ENCODE data around the gene MEA1.

The MEA1 gene

DNA sequence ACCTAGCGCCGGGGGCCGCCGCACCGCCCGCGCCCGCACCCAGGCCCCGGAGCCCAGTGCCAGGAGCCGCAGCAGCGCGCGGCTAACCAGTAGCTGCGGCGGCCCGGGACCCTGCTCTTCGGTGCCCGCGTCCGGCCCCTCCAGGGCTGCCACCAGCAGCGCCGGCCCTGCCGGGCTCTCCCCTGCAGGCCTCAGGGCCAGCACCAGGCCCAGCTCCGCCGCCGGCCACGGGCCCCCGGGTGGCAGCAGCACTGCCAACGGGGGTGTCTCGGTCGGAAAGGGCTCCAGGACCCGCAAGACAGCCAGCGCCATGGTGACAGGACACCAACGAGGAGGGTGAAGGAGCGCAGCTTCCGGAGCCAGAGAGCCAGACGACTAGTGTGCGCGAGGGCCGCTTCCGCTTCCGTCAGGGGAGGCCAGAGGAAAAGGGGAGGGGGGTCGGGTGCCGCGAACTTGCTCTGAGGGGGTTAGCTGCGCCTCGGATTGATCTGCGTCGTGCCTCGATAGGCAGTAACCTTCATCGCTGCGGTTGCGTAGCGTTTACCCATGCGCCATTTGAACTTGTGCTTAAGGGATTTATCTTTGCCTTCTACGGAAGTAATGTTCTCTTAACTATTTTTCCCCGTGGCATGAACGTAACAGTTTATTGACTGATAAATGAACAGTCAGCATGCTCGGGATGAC lies 34.8 kb downstream of the MEA1 start, which contains the start of gene PEX6 (continued):
- TF ChIP-seq, protein P1, sequence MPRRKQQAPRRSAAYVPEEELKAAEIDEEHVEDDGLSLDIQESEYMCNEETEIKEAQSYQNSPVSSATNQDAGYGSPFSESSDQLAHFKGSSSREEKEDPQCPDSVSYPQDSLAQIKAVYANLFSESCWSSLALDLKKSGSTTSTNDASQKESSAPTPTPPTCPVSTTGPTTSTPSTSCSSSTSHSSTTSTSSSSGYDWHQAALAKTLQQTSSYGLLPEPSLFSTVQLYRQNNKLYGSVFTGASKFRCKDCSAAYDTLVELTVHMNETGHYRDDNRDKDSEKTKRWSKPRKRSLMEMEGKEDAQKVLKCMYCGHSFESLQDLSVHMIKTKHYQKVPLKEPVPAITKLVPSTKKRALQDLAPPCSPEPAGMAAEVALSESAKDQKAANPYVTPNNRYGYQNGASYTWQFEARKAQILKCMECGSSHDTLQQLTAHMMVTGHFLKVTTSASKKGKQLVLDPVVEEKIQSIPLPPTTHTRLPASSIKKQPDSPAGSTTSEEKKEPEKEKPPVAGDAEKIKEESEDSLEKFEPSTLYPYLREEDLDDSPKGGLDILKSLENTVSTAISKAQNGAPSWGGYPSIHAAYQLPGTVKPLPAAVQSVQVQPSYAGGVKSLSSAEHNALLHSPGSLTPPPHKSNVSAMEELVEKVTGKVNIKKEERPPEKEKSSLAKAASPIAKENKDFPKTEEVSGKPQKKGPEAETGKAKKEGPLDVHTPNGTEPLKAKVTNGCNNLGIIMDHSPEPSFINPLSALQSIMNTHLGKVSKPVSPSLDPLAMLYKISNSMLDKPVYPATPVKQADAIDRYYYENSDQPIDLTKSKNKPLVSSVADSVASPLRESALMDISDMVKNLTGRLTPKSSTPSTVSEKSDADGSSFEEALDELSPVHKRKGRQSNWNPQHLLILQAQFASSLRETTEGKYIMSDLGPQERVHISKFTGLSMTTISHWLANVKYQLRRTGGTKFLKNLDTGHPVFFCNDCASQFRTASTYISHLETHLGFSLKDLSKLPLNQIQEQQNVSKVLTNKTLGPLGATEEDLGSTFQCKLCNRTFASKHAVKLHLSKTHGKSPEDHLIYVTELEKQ (tag by site-specific recombination; IDR thresholded peaks at IDR 0.05; ENCODE audit: borderline replicate concordance) = no peak
- TF ChIP-seq FEZF1 (tag by site-specific recombination; IDR thresholded peaks at IDR 0.05) = peak; percentile 80
- no peak for TF ChIP-seq GLI2 (tag by site-specific recombination; IDR thresholded peaks at IDR 0.05; ENCODE audit: borderline replicate concordance, low read depth)
- TF ChIP-seq HOXC10 (CRISPR knock-in tag; IDR thresholded peaks at IDR 0.05) = no peak
- TF ChIP-seq ZNF292 (tag by site-specific recombination; IDR thresholded peaks at IDR 0.05; ENCODE audit: borderline replicate concordance, low read depth) = no peak
- no peak for TF ChIP-seq ZNF112 (tag by site-specific recombination; IDR thresholded peaks at IDR 0.05)
- TF ChIP-seq, protein P2, sequence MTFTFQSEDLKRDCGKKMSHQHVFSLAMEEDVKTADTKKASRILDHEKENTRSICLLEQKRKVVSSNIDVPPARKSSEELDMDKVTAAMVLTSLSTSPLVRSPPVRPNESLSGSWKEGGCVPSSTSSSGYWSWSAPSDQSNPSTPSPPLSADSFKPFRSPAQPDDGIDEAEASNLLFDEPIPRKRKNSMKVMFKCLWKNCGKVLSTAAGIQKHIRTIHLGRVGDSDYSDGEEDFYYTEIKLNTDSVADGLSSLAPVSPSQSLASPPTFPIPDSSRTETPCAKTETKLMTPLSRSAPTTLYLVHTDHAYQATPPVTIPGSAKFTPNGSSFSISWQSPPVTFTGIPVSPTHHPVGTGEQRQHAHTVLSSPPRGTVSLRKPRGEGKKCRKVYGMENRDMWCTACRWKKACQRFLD (tag by site-specific recombination; IDR thresholded peaks at IDR 0.05) = no peak
- no peak for TF ChIP-seq ZNF791 (tag by site-specific recombination; IDR thresholded peaks at IDR 0.05)
- TF ChIP-seq ZNF660 (tag by site-specific recombination; IDR thresholded peaks at IDR 0.05) = 0 out of 2 replicates have a peak, but pooled peaks have one; percentile 19
- TF ChIP-seq ZNF202 (tag by site-specific recombination; IDR thresholded peaks at IDR 0.05; ENCODE audit: borderline replicate concordance) = no peak
- TF ChIP-seq HOXD13 (CRISPR knock-in tag; IDR thresholded peaks at IDR 0.05; ENCODE audit: borderline replicate concordance) = no peak
- TF ChIP-seq TRIM28 (IDR thresholded peaks at IDR 0.05; ENCODE audit: borderline replicate concordance, low read length) = no peak
- TF ChIP-seq ZNF596 (tag by site-specific recombination; IDR thresholded peaks at IDR 0.05) = no peak
- peak; percentile 98 for TF ChIP-seq GLIS2 (tag by site-specific recombination; IDR thresholded peaks at IDR 0.05)
- TF ChIP-seq, protein P3, sequence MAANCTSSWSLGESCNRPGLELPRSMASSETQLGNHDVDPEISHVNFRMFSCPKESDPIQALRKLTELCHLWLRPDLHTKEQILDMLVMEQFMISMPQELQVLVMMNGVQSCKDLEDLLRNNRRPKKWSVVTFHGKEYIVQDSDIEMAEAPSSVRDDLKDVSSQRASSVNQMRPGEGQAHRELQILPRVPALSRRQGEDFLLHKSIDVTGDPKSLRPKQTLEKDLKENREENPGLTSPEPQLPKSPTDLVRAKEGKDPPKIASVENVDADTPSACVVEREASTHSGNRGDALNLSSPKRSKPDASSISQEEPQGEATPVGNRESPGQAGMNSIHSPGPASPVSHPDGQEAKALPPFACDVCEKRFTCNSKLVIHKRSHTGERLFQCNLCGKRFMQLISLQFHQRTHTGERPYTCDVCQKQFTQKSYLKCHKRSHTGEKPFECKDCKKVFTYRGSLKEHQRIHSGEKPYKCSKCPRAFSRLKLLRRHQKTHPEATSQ (tag by site-specific recombination; IDR thresholded peaks at IDR 0.05) = no peak
- TF ChIP-seq, protein P4, sequence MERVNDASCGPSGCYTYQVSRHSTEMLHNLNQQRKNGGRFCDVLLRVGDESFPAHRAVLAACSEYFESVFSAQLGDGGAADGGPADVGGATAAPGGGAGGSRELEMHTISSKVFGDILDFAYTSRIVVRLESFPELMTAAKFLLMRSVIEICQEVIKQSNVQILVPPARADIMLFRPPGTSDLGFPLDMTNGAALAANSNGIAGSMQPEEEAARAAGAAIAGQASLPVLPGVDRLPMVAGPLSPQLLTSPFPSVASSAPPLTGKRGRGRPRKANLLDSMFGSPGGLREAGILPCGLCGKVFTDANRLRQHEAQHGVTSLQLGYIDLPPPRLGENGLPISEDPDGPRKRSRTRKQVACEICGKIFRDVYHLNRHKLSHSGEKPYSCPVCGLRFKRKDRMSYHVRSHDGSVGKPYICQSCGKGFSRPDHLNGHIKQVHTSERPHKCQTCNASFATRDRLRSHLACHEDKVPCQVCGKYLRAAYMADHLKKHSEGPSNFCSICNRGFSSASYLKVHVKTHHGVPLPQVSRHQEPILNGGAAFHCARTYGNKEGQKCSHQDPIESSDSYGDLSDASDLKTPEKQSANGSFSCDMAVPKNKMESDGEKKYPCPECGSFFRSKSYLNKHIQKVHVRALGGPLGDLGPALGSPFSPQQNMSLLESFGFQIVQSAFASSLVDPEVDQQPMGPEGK (tag by site-specific recombination; IDR thresholded peaks at IDR 0.05) = peak; percentile 93
- TF ChIP-seq, protein P5, sequence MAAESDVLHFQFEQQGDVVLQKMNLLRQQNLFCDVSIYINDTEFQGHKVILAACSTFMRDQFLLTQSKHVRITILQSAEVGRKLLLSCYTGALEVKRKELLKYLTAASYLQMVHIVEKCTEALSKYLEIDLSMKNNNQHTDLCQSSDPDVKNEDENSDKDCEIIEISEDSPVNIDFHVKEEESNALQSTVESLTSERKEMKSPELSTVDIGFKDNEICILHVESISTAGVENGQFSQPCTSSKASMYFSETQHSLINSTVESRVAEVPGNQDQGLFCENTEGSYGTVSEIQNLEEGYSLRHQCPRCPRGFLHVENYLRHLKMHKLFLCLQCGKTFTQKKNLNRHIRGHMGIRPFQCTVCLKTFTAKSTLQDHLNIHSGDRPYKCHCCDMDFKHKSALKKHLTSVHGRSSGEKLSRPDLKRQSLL (tag by site-specific recombination; IDR thresholded peaks at IDR 0.05) = peak; percentile 88
- TF ChIP-seq, protein P6, sequence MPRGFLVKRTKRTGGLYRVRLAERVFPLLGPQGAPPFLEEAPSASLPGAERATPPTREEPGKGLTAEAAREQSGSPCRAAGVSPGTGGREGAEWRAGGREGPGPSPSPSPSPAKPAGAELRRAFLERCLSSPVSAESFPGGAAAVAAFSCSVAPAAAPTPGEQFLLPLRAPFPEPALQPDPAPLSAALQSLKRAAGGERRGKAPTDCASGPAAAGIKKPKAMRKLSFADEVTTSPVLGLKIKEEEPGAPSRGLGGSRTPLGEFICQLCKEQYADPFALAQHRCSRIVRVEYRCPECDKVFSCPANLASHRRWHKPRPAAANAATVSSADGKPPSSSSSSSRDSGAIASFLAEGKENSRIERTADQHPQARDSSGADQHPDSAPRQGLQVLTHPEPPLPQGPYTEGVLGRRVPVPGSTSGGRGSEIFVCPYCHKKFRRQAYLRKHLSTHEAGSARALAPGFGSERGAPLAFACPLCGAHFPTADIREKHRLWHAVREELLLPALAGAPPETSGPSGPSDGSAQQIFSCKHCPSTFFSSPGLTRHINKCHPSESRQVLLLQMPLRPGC (tag by site-specific recombination; IDR thresholded peaks at IDR 0.05) = no peak
- TF ChIP-seq, protein P7, sequence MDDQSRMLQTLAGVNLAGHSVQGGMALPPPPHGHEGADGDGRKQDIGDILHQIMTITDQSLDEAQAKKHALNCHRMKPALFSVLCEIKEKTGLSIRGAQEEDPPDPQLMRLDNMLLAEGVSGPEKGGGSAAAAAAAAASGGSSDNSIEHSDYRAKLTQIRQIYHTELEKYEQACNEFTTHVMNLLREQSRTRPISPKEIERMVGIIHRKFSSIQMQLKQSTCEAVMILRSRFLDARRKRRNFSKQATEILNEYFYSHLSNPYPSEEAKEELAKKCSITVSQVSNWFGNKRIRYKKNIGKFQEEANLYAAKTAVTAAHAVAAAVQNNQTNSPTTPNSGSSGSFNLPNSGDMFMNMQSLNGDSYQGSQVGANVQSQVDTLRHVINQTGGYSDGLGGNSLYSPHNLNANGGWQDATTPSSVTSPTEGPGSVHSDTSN (CRISPR knock-in tag; IDR thresholded peaks at IDR 0.05) = no peak
- TF ChIP-seq ZSCAN30 (tag by site-specific recombination; IDR thresholded peaks at IDR 0.05) = no peak
- peak; percentile 64; the same call in 1 of the 2 replicates for TF ChIP-seq ZNF2 (tag by site-specific recombination; IDR thresholded peaks at IDR 0.05)
- no peak for TF ChIP-seq KLF9 (tag by site-specific recombination; IDR thresholded peaks at IDR 0.05; ENCODE audit: low read depth)
- TF ChIP-seq, protein P8, sequence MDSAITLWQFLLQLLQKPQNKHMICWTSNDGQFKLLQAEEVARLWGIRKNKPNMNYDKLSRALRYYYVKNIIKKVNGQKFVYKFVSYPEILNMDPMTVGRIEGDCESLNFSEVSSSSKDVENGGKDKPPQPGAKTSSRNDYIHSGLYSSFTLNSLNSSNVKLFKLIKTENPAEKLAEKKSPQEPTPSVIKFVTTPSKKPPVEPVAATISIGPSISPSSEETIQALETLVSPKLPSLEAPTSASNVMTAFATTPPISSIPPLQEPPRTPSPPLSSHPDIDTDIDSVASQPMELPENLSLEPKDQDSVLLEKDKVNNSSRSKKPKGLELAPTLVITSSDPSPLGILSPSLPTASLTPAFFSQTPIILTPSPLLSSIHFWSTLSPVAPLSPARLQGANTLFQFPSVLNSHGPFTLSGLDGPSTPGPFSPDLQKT (IDR thresholded peaks at IDR 0.05; ENCODE audit: borderline replicate concordance, low read depth, low read length) = no peak
